Endometrial microvascular endothelial cells (primary cell): ENCODE results near the gene DESI1. TPM values are rescaled to one million over a fixed set of nuclear protein-coding genes. Genes with fewer than 3 reads are reported as not detected.
"Not testable (repeated sequence)": the region's sequence is repeated elsewhere in the genome, so short reads cannot be mapped to it uniquely, and the experiment has no call there.

Source experiments
- in situ Hi-C: cut with HindIII; loops from 2 replicates; pipeline ENCODE4 v1.10.0; 2017; ENCODE audit warnings: low sequenced_read_pairs, low pct_unique_long_range_greater_than_20kb; ENCODE audit errors: inconsistent ontology term
- total RNA-seq: library from RNA; depleted of rRNA; stranded (reverse); fragments of >200 nt; gene quantifications from one replicate; pipeline ENCODE4 v1.2.3, GENCODE V29; 2015; ENCODE audit errors: inconsistent ontology term

Gene DESI1
- total RNA-seq, 1 donor from 2014 or later = 52.3 TPM

- in situ Hi-C loops = no loop called here
Measured at GRCh38 chr22:41595703-41596102, 25.1 kb downstream of the DESI1 start.

GRCh38 chr22:41593336-41593960, 27.4 kb downstream of the DESI1 start:
- in situ Hi-C loops = not testable (repeated sequence)

GRCh38 chr22:41589391-41590241, 31.2 kb downstream of the DESI1 start, which contains the start of gene PMM1:
PMM1 (minus strand) TSS chr22:41589840; CDS start chr22:41589805, 35 bp downstream.
- in situ Hi-C loops = no loop called here

- in situ Hi-C loops = no loop called here
Measured at GRCh38 chr22:41587347-41587723, 33.5 kb downstream of the DESI1 start.

- in situ Hi-C loops = no loop called here
Measured at GRCh38 chr22:41585898-41586297, 34.9 kb downstream of the DESI1 start.

GRCh38 chr22:41584881-41585280, 36.0 kb downstream of the DESI1 start:
- in situ Hi-C loops = no loop called here

GRCh38 chr22:41582694-41583093, 38.1 kb downstream of the DESI1 start:
- in situ Hi-C loops = no loop called here

GRCh38 chr22:41579997-41580355, 40.9 kb downstream of the DESI1 start:
- in situ Hi-C loops = no loop called here

- in situ Hi-C loops = no loop called here
Measured at GRCh38 chr22:41579297-41579996, 41.4 kb downstream of the DESI1 start.

- in situ Hi-C loops = no loop called here
Measured at GRCh38 chr22:41578818-41579217, 42.0 kb downstream of the DESI1 start.

- in situ Hi-C loops = no loop called here
Measured at GRCh38 chr22:41578114-41578513, 42.7 kb downstream of the DESI1 start.

GRCh38 chr22:41576877-41577276, 44.0 kb downstream of the DESI1 start:
- in situ Hi-C loops = no loop called here

GRCh38 chr22:41575533-41575932, 45.3 kb downstream of the DESI1 start:
- in situ Hi-C loops = no loop called here

- in situ Hi-C loops = no loop called here
Measured at GRCh38 chr22:41574847-41575381, 45.9 kb downstream of the DESI1 start.

GRCh38 chr22:41573677-41574076, 47.2 kb downstream of the DESI1 start:
- in situ Hi-C loops = no loop called here

- in situ Hi-C loops = not testable (repeated sequence)
Measured at GRCh38 chr22:41572305-41572704, 48.5 kb downstream of the DESI1 start.

- in situ Hi-C loops = no loop called here
Measured at GRCh38 chr22:41571786-41572185, 49.1 kb downstream of the DESI1 start.

- in situ Hi-C loops = no loop called here
Measured at GRCh38 chr22:41570221-41570620, 50.6 kb downstream of the DESI1 start.

- in situ Hi-C loops = no loop called here
Measured at GRCh38 chr22:41568811-41569210, 52.0 kb downstream of the DESI1 start.

- in situ Hi-C loops = no loop called here
Measured at GRCh38 chr22:41567512-41567768, 53.4 kb downstream of the DESI1 start.
